ENCODE data around the gene VPS45. TPM values are rescaled to one million over a fixed set of nuclear protein-coding genes. Genes with fewer than 3 reads are reported as not detected.

The VPS45 gene
- total and polyA plus RNA-seq, 4 donors: 7.7 to 24.2 (median 14.1) TPM

- TF ChIP-seq RAD21 (IDR thresholded peaks at IDR 0.05): peak; percentile 90 to 92
- no peak for TF ChIP-seq ZBTB33 (IDR thresholded peaks at IDR 0.05)
- TF ChIP-seq ATF3 (IDR thresholded peaks at IDR 0.05): no peak
- no peak for TF ChIP-seq NR2F2 (IDR thresholded peaks at IDR 0.05)
- peak; percentile 62 for TF ChIP-seq CTCF (IDR thresholded peaks at IDR 0.05; ENCODE audit: low read depth, low read length, missing input control)
- TF ChIP-seq GABPA (IDR thresholded peaks at IDR 0.05 in 1 of 2, conservative IDR thresholded peaks at IDR 0.05 in 1 of 2): no peak
- no peak for TF ChIP-seq HNF4A (conservative IDR thresholded peaks at IDR 0.05)
- TF ChIP-seq MAX (IDR thresholded peaks at IDR 0.05): no peak
- no peak for TF ChIP-seq HNF4G (IDR thresholded peaks at IDR 0.05)
- no peak for TF ChIP-seq FOXA2 (IDR thresholded peaks at IDR 0.05)
- no peak for TF ChIP-seq RXRA (IDR thresholded peaks at IDR 0.05)
- no peak for TF ChIP-seq YY1 (IDR thresholded peaks at IDR 0.05)
- TF ChIP-seq TAF1 (conservative IDR thresholded peaks at IDR 0.05): no peak
- TF ChIP-seq JUND (IDR thresholded peaks at IDR 0.05): no peak
- DNase-seq (ENCODE audit: low spot score): peak; percentile 73
- peaks cover 0 to 10% (median 4%) of the 10 kb centered on the region in 4 donors for H3K4me1 ChIP-seq (ENCODE audit: control insufficient read depth in 4 of 4, insufficient read depth in 4 of 4, low read length in 3 of 4)
- no peak overlapping the region for H3K4me3 ChIP-seq (ENCODE audit: low read depth in 1 of 3, low read length in 3 of 3)
- WGBS: 18% methylated on average over 6 of the region's 6 CpGs
- no peak overlapping the region for H3K27ac ChIP-seq (ENCODE audit: low read depth in 1 of 2, low read length in 2 of 2)
- H3K36me3 ChIP-seq (ENCODE audit: control insufficient read depth in 4 of 4, insufficient read depth in 3 of 4, low read depth in 1 of 4, low read length in 3 of 4): no peaks in the 10 kb centered on the region
- H3K9me3 ChIP-seq (ENCODE audit: control insufficient read depth in 4 of 4, low read length in 3 of 4): no peaks in the 10 kb centered on the region
- H3K9ac ChIP-seq (ENCODE audit: low read depth in 1 of 2, low read length in 2 of 2): no peak overlapping the region
- no peaks in the 10 kb centered on the region for H3K27me3 ChIP-seq (ENCODE audit: control insufficient read depth in 4 of 4, insufficient read depth in 4 of 4, low read length in 3 of 4)
These were observed 101.5 kb downstream of the VPS45 start for GRCh38 chr1:150168960-150169601.

- TF ChIP-seq TAF1 (conservative IDR thresholded peaks at IDR 0.05) (no peak), ZBTB33 (IDR thresholded peaks at IDR 0.05) (no peak), FOXA1 (IDR thresholded peaks at IDR 0.05) (no peak), JUND (IDR thresholded peaks at IDR 0.05) (no peak), FOXA2 (IDR thresholded peaks at IDR 0.05) (no peak), RAD21 (IDR thresholded peaks at IDR 0.05) (no peak), CTCF (IDR thresholded peaks at IDR 0.05; ENCODE audit: low read depth, low read length, missing input control) (no peak), YY1 (IDR thresholded peaks at IDR 0.05) (no peak)
- 87% methylated on average over 2 of the region's 2 CpGs for WGBS
- Histone ChIP-seq H3K27ac (ENCODE audit: low read depth in 1 of 2, low read length in 2 of 2) (no peak overlapping the region), H3K4me3 (ENCODE audit: low read depth in 1 of 3, low read length in 3 of 3) (no peak overlapping the region), H3K36me3 (ENCODE audit: control insufficient read depth in 4 of 4, insufficient read depth in 3 of 4, low read depth in 1 of 4, low read length in 3 of 4) (no peaks in the 10 kb centered on the region), H3K9ac (ENCODE audit: low read depth in 1 of 2, low read length in 2 of 2) (no peak overlapping the region), H3K27me3 (ENCODE audit: control insufficient read depth in 4 of 4, insufficient read depth in 4 of 4, low read length in 3 of 4) (no peaks in the 10 kb centered on the region), H3K9me3 (ENCODE audit: control insufficient read depth in 4 of 4, low read length in 3 of 4) (no peaks in the 10 kb centered on the region), H3K4me1 (ENCODE audit: control insufficient read depth in 4 of 4, insufficient read depth in 4 of 4, low read length in 3 of 4) (peaks cover 0 to 10% (median 4%) of the 10 kb centered on the region in 4 donors)
- DNase-seq (ENCODE audit: low spot score): no peak
These were observed 104.2 kb downstream of the VPS45 start for GRCh38 chr1:150171801-150172200.
